OCI-LY3 (cell line): Measurements from ENCODE around the gene FAM107B.

Experiments
- EZH2phosphoT487 ChIP-seq: fragments of 200-600 bp; shearing (Covaris generic); IDR thresholded peaks from 2 replicates; pipeline ENCODE4 v1.6.1; 2018; ENCODE audit warnings: antibody characterized with exemption, mixed run types, low read depth
- TF ChIP-seq, protein P1 (sequence below): fragments of 200-600, 300-600 bp; sonication (generic); IDR thresholded peaks from 2 replicates; pipeline ENCODE4 v1.5.1; 2014; ENCODE audit warnings: antibody characterized with exemption, low read length, low read depth

DNA sequence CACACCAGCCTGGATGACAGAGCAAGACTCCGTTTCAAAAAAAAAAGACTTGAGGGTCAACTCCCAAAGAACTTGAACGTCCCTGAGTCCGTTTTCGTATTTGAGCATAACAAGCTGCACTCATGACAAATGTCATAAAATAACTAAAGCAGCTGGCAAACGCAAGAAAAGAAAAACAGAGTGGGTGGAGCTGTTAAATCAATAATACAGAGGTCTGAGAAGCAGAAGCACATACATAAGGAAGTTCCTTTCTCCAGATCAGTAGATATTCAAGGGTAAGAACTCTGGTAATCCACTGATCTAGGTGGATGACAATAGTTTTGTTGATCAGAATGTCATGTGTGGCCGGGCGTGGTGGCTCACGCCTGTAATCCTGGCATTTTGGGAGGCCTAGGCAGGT lies 150.1 kb downstream of the FAM107B start:
- TF ChIP-seq, protein P1, sequence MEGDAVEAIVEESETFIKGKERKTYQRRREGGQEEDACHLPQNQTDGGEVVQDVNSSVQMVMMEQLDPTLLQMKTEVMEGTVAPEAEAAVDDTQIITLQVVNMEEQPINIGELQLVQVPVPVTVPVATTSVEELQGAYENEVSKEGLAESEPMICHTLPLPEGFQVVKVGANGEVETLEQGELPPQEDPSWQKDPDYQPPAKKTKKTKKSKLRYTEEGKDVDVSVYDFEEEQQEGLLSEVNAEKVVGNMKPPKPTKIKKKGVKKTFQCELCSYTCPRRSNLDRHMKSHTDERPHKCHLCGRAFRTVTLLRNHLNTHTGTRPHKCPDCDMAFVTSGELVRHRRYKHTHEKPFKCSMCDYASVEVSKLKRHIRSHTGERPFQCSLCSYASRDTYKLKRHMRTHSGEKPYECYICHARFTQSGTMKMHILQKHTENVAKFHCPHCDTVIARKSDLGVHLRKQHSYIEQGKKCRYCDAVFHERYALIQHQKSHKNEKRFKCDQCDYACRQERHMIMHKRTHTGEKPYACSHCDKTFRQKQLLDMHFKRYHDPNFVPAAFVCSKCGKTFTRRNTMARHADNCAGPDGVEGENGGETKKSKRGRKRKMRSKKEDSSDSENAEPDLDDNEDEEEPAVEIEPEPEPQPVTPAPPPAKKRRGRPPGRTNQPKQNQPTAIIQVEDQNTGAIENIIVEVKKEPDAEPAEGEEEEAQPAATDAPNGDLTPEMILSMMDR: no peak
- no peak for TF ChIP-seq EZH2phosphoT487
